Gastroesophageal sphincter (tissue), 4 donors: Measurements from ENCODE around the gene PTPRG. TPM values are rescaled to one million over a fixed set of nuclear protein-coding genes. Genes with fewer than 3 reads are reported as not detected.

Experiments
- ATAC-seq: fragments of 150-250 bp; one replicate; pipeline ENCODE4 v1.9.1; 2016; ENCODE audit warnings: mild to moderate bottlenecking, moderate library complexity
- H3K27ac ChIP-seq, 4 donors: fragments of 200-600 bp; sonication (generic) in 3 of 4; 1 replicate in 3 of 4; 2 replicates in 1 of 4; pipeline ENCODE4 v1.5.1; 2016 to 2019
- H3K27me3 ChIP-seq: fragments of 200-600 bp; sonication (generic); one replicate; pipeline ENCODE4 v1.5.1; 2019
- H3K36me3 ChIP-seq, 2 donors: fragments of 200-600 bp; sonication (generic); one replicate each; pipeline ENCODE4 v1.5.1; 2019; ENCODE audit warnings: control low read depth in 1 of 2
- H3K4me1 ChIP-seq, 3 donors: fragments of 200-600 bp; sonication (generic); 1 replicate in 2 of 3; 2 replicates in 1 of 3; pipeline ENCODE4 v1.5.1; 2016 to 2019; ENCODE audit warnings: control low read depth in 2 of 3
- H3K4me3 ChIP-seq, 2 donors: fragments of 200-600 bp; sonication (generic); one replicate each; pipeline ENCODE4 v1.5.1; 2019; ENCODE audit warnings: mild to moderate bottlenecking in 1 of 2, moderate library complexity in 1 of 2
- H3K9me3 ChIP-seq, 3 donors: fragments of 200-600 bp; sonication (generic); one replicate each; pipeline ENCODE4 v1.5.1; 2017 to 2019; ENCODE audit warnings: control low read depth in 2 of 3
- CTCF ChIP-seq, 4 experiments: fragments of 200-600 bp in 2 of 4; fragments of 450-650 bp in 2 of 4; sonication (generic) in 1 of 4; IDR thresholded peaks; one replicate each; pipeline ENCODE4 v1.5.1; 2017 to 2019; ENCODE audit warnings: antibody characterized with exemption in 4 of 4, mild to moderate bottlenecking in 2 of 4, moderate library complexity in 2 of 4
- EP300 ChIP-seq: sonication (generic); formaldehyde crosslinking; IDR thresholded peaks from one replicate; pipeline ENCODE4 v1.6.1; 2017; ENCODE audit warnings: antibody characterized with exemption, mild to moderate bottlenecking
- POLR2A ChIP-seq, 2 donors: fragments of 450-650 bp; IDR thresholded peaks; one replicate each; pipeline ENCODE4 v1.6.1; 2017; ENCODE audit warnings: antibody characterized with exemption in 2 of 2, mild to moderate bottlenecking in 2 of 2, moderate library complexity in 1 of 2
- POLR2AphosphoS5 ChIP-seq: sonication (generic); formaldehyde crosslinking; IDR thresholded peaks from one replicate; pipeline ENCODE4 v1.6.1; 2017; ENCODE audit warnings: antibody characterized with exemption
- WGBS, 2 donors: methylation state at CpG; one replicate each; pipeline ENCODE4 v1.1.5; 2018; ENCODE audit warnings: low coverage in 1 of 2; 5-methylcytosine and 5-hydroxymethylcytosine counted together
- total RNA-seq, 4 donors: library from RNA; depleted of rRNA; stranded (reverse); fragments of >200 nt; gene quantifications; one replicate each; pipeline ENCODE4 v1.1.0, GENCODE V29; 2016

The PTPRG gene
- total RNA-seq, 4 donors from 2014 or later = 48.7 to 81.9 (median 52.8) TPM

DNA sequence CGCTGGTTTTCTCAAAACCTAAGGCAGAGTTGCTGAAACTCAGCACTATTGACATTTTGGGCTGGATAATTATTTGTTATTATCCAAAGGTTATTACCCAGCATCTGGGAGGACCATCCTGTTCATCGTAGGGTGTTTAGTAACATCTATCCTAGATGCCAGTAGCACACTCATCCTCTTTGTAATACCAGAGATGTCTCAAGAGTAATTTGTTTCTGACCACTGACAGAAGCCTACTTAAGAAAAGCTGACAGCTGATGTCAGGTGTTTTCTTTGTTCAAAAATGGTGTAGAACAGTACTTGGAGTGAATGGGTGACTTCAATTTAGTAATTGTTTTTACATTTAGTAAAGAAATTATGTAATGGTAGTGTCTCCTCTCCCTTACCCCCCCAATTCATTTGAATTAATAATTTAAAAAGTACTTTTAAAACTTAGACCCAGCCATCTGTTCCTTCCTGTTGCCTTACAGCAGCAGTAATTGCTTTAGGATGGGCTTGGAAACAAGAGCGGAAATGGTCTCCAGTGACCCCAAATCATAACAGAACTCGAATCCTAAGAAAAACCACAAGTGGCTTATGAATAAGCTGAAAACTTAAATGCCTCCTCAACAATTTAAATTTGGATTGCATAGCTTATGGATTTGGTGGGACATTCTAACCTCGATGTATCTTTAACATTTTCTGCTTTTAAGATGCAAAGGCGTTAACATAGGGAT lies 105.4 kb downstream of the PTPRG start:
- WGBS, 2 donors = 75 to 78% methylated on average over 5 to 6 of the region's 6 CpGs
- Histone ChIP-seq H3K27ac (no peak overlapping the region), H3K27me3 (no peaks in the 10 kb centered on the region), H3K36me3 (no peaks in the 10 kb centered on the region), H3K9me3 (no peaks in the 10 kb centered on the region), H3K4me3 (no peak overlapping the region), H3K4me1 (peaks cover 0 to 25% (median 0%) of the 10 kb centered on the region in 3 donors)
- TF ChIP-seq POLR2AphosphoS5 (no peak), EP300 (no peak), POLR2A (IDR thresholded peaks at IDR 0.05) (no peak), CTCF (IDR thresholded peaks at IDR 0.05) (no peak)
- no peak for ATAC-seq

GRCh38 chr3:61667383-61667782 lies 106.0 kb downstream of the PTPRG start:
- Histone ChIP-seq H3K27ac (no peak overlapping the region), H3K27me3 (no peaks in the 10 kb centered on the region), H3K4me1 (peaks cover 0 to 25% (median 0%) of the 10 kb centered on the region in 3 donors), H3K4me3 (no peak overlapping the region), H3K36me3 (no peaks in the 10 kb centered on the region), H3K9me3 (no peaks in the 10 kb centered on the region)
- no peak for ATAC-seq
- TF ChIP-seq EP300 (no peak), CTCF (IDR thresholded peaks at IDR 0.05) (no peak), POLR2AphosphoS5 (no peak), POLR2A (IDR thresholded peaks at IDR 0.05) (no peak)
- 84 to 88% methylated on average over 5 to 6 of the region's 6 CpGs for WGBS, 2 donors

DNA sequence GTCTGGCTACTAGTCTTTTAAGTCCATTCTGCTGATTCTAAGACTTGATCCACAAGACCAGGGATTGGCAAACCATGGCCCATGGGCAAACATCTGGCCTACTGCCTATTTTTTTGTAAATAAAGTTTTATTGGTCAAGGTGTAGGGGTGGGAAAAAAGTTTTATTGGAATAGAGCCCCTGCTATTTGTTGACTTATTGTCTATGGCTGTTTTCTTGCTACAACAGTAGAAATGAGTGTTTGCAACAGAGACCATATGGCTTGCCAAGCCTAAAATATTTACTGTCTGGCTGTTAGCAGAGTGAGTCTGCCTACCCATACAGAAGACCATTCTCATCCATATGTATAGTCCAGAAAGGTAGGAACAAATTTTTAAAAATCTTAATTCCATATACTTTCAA lies 106.4 kb downstream of the PTPRG start:
- Histone ChIP-seq H3K36me3 (no peaks in the 10 kb centered on the region), H3K27ac (no peak overlapping the region), H3K4me1 (peaks cover 0 to 25% (median 0%) of the 10 kb centered on the region in 3 donors), H3K4me3 (no peak overlapping the region), H3K9me3 (no peaks in the 10 kb centered on the region), H3K27me3 (no peaks in the 10 kb centered on the region)
- TF ChIP-seq CTCF (IDR thresholded peaks at IDR 0.05) (no peak), POLR2A (IDR thresholded peaks at IDR 0.05) (no peak), EP300 (no peak), POLR2AphosphoS5 (no peak)
- ATAC-seq = no peak

DNA sequence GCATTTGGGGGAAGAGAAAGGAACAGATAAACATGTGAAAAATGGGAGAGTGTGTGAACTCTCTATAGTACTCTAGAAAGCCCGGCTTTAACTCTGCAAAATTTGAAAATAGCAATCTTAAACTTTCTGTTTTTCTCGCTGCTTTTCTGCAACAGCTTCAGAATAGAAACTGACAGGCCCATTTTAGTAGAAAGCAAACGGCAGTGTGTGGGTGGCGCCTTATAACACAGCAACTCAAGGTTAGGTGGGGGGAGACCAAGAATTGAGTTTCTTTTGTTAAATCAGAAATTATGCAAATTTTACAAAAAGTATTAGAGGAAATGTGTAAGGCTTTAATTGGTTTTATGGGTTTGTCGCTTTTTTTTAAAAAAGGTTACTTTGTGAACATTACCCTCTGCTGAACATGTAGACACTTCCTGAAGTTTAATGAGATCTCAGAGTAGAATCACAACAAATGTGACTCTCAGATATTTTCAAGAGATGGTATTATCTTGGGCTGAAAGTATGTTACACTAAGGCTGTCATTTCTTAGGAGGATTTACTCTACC lies 107.0 kb downstream of the PTPRG start:
- H3K9me3 ChIP-seq = no peaks in the 10 kb centered on the region
- 76% methylated on average over 5 of the region's 5 CpGs for WGBS, 2 donors
- H3K36me3 ChIP-seq = no peaks in the 10 kb centered on the region
- TF ChIP-seq CTCF (IDR thresholded peaks at IDR 0.05) (no peak), EP300 (no peak), POLR2A (IDR thresholded peaks at IDR 0.05) (no peak), POLR2AphosphoS5 (no peak)
- H3K4me3 ChIP-seq = no peak overlapping the region
- peaks cover 0 to 24% (median 0%) of the 10 kb centered on the region in 3 donors for H3K4me1 ChIP-seq
- no peaks in the 10 kb centered on the region for H3K27me3 ChIP-seq
- no peak overlapping the region for H3K27ac ChIP-seq
- ATAC-seq = no peak

DNA sequence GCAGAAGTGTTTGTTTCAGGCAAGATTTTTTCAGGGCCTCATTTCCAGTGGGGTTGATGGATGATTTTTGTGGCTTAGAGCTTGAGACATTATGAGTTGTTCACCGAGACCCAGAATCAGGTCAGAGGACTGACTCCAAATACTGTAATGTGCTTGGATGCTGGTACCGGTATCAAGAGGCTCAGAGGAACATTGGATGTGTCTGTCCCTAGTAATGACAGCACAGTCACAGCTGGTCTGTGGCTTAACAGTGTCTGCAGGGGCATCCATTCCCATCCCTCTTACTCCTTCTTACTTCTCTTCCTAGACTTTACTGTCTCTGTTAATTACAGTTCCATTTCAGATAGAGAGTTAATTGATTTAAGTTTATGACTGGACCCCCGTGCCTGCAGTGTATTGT lies 107.8 kb downstream of the PTPRG start:
- TF ChIP-seq EP300 = no peak
- TF ChIP-seq CTCF (IDR thresholded peaks at IDR 0.05) = no peak
- TF ChIP-seq POLR2A (IDR thresholded peaks at IDR 0.05) = no peak
- TF ChIP-seq POLR2AphosphoS5 = no peak
- H3K4me1 ChIP-seq = peaks cover 0 to 16% (median 0%) of the 10 kb centered on the region in 3 donors
- H3K36me3 ChIP-seq = no peaks in the 10 kb centered on the region
- no peaks in the 10 kb centered on the region for H3K27me3 ChIP-seq
- H3K27ac ChIP-seq = no peak overlapping the region
- 51 to 83% methylated on average over 2 to 3 of the region's 3 CpGs for WGBS, 2 donors
- no peak overlapping the region for H3K4me3 ChIP-seq
- no peaks in the 10 kb centered on the region for H3K9me3 ChIP-seq
- no peak for ATAC-seq
